Stimulated activated CD8-positive, alpha-beta memory T cell treated with anti-CD3 and anti-CD28 coated beads, Interleukin-15, amount 100 ng/mL, for 48 hours (primary cell): ENCODE data around the gene PAWR.
"Not testable (repeated sequence)": the region's sequence is repeated elsewhere in the genome, so short reads cannot be mapped to it uniquely, and the experiment has no call there.

Source experiments
- DNase-seq, 2 donors: peaks; one replicate each; pipeline ENCODE4 v3.0.0-alpha.2; 2020; ENCODE audit warnings: low read depth in 2 of 2

Gene PAWR

GRCh38 chr12:79591988-79592387 lies 98.8 kb downstream of the PAWR start:
- no peak for DNase-seq

DNA sequence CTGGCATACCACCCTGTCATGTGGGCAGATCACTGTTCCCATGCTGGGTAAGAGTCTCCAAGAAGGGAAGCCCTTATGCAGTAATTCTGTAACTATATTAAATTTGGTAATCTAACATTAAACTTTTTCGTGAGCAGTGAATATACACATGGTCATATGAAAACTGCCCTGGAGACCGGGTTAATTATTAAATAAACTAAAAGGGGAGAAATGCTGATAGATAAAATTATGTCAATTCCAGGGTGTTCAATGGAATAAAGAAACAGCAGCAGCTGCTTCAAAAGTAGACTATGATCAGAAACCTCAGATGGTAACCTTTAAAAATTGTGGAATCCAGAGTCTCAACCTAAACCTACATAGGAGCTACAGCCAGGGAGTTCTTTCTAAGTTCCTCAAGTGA lies 100.0 kb downstream of the PAWR start:
- DNase-seq, result no peak

DNA sequence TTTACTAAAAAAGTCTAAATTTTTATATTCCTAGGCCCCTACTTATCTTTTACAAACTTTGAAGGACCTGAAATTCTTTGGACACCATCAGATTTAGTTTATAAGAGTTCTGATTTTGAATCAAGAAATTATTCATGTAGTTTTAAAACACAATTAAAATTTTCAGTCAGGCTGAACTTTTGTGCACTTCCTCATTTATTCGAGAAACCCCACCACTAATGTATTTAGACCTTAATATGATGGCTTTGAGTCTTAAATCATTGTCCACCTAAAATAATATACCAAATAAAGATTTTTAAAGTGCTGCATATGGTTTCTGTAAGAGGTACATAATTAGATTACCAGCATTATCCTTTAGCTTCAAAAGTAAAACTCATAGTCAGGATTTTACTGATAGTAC lies 103.4 kb downstream of the PAWR start:
- DNase-seq, result no peak

DNA sequence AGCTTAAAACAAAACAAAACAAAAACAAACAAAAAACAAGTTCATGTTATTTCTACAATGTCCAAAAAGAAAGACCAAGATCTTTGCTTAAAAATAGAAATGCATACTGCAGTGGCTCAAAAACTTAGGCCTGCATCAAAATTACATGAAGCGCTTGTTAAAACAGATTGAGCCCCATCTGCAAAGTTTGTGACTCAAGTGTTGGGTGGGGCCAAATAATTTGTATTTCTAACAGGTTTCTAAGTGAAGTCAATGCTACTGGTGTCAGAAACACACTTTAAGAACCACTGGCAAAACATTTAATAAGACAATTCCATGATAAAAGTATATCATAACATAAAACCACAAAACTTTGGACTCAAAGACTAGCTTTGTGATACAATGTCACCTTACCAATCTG lies 105.6 kb downstream of the PAWR start:
- DNase-seq, result no peak

- no peak for DNase-seq
Measured at GRCh38 chr12:79573820-79574219, 116.9 kb downstream of the PAWR start.

- DNase-seq, result no peak
Measured at GRCh38 chr12:79569679-79570078, 121.1 kb downstream of the PAWR start.

- no peak for DNase-seq
Measured at GRCh38 chr12:79567175-79567563, 123.6 kb downstream of the PAWR start.

GRCh38 chr12:79566452-79567174 lies 124.2 kb downstream of the PAWR start:
- no peak for DNase-seq

GRCh38 chr12:79564727-79565350 lies 125.9 kb downstream of the PAWR start:
- not testable (repeated sequence) for DNase-seq

- no peak for DNase-seq
Measured at GRCh38 chr12:79563021-79563740, 127.6 kb downstream of the PAWR start.

DNA sequence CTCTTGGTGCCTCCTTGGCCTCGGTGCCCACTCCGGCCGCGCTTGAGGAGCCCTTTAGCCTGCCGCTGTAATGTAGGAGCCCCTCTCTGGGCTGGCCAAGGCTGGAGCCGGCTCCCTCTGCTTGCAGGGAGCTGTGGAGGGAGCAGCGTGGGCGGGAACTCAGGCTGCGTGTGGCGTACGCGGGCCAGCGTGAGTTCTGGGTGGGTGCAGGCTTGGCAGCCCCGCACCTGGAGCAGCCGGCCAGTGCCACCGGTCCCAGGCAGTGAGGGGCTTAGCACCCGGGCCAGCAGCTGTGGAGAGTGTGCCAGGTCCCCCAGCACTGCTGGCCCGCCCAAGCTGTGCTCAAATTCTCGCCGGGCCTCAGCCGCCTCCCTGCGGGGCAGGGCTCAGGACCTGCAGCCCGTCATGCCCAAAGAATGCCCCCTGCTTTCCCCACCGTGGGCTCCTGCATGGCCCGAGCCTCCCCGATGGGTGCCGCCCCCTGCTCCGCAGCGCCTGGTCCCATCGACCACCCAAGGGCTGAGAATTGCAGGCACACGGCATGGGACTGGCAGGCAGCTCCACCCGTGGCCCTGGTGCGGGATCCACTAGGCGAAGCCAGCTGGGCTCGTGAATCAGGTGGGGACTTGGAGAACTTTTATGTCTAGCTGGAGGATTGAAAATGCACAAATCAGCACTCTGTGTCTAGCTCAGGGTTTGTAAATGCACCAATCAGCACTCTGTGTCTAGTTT lies 129.2 kb downstream of the PAWR start:
- DNase-seq, result no peak

DNA sequence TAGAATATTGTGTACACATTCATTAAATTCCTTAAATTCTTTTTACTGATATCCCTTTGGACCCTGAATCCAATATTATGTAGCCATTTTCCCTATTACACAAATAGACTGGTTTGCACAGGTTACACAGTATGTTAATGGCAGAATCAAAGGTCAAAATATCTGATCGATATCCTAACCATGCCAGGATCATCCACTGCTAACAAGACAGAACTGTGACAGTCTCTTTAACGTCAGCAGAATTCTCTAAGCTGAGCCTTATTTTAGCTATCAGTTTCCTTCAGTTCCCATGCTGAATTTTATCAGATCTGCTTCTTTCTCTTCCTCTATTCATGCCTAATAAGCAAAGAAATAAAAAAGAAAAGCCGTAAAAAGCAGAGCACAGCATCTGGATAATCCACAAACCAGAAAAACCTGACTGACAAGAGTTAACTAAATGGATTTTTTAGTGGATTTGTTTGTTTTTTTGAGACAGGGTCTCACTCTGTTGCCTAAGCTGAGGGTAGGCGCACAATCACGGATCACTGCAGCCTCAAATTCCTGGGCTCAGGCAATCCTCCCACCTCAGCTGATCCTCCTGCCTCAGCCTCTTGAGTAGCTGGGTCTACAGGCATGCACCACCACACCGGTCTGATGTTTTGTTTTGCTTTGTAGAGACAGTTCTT lies 130.4 kb downstream of the PAWR start:
- no peak for DNase-seq

- no peak for DNase-seq
Measured at GRCh38 chr12:79559591-79559990, 131.2 kb downstream of the PAWR start.

- no peak for DNase-seq
Measured at GRCh38 chr12:79558924-79559469, 131.8 kb downstream of the PAWR start.

- DNase-seq, result no peak
Measured at GRCh38 chr12:79557690-79558315, 133.0 kb downstream of the PAWR start.

- no peak for DNase-seq
Measured at GRCh38 chr12:79555028-79555925, 135.5 kb downstream of the PAWR start.

GRCh38 chr12:79553863-79554574 lies 136.7 kb downstream of the PAWR start:
- DNase-seq, result no peak

DNA sequence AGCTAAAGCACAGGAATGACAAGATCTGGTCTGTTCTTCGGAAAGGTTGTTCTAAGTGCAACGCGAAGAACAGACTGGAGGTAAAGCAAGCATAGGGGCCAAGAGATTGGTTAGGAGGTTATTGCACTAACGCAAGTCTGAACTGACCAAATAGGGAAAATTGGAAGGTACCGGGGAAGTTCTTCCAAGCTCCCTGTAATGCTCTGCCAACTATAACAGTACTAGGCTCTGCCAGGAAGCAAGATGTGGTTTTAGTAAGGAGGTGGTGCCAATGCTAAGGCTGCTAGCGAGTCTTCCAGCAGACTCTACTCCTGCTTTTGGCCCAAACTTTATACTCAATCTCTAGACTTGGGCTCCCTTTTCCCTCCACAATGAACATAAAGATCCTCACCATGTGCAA lies 138.6 kb downstream of the PAWR start:
- no peak for DNase-seq

DNA sequence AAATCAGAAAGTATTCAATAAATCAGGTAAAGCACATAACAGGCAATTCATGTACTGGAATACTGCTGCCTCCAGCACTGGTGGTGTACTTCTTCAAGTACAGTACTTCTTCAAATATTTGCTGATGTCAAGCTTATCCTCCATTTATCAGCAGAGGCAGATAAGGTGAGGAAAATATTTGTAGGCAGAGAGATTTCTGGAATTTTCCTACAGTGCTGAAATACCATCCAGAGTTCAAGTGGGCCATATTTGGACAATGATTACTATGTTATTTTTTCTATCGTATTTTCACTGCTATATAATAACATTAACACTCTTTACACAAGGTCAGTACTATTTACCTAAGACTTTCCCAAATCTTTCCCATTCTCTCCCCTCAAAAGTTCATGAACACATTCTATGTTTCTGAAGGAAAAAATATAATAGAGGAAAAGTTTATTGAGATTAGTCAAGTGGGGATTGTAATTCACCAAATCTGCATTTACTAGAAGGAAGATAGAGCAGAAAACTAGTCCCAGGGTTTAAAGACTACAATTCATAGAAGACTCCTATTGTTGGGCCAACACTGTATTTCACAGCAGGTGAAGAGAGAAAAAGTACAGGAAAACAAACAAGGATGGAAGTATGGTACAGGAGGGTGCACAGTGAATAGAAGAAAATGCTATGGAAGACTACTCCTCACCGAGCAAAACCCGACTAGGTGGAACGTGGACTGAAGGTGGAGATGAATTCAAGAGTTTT lies 141.1 kb downstream of the PAWR start:
- DNase-seq, result no peak
